Stomach (tissue), 4 donors: Measurements from ENCODE around the gene SPIN2B.

Experiments used
- CTCF ChIP-seq, 7 experiments: fragments of 450-650 bp in 4 of 7; fragments of 200-600 bp in 3 of 7; sonication (generic) in 3 of 7; IDR thresholded peaks; one replicate each; pipeline ENCODE4 v1.5.1; 2016 to 2019; ENCODE audit warnings: antibody characterized with exemption in 7 of 7, control low read depth in 2 of 7, mild to moderate bottlenecking in 1 of 7
- EP300 ChIP-seq: sonication (generic); formaldehyde crosslinking; IDR thresholded peaks from one replicate; pipeline ENCODE4 v1.6.1; 2017; ENCODE audit warnings: antibody characterized with exemption
- POLR2A ChIP-seq, 4 donors: fragments of 450-650 bp; IDR thresholded peaks; one replicate each; pipeline ENCODE4 v1.6.1; 2016; ENCODE audit warnings: antibody characterized with exemption in 4 of 4, control low read depth in 2 of 4, mild to moderate bottlenecking in 1 of 4, moderate library complexity in 1 of 4
- POLR2AphosphoS5 ChIP-seq, 3 donors: sonication (generic); formaldehyde crosslinking; IDR thresholded peaks; one replicate each; pipeline ENCODE4 v1.6.1; 2016; ENCODE audit warnings: antibody characterized with exemption in 3 of 3

GRCh38 chrX:57119416-57119815 lies 1.9 kb downstream of the SPIN2B start:
- TF ChIP-seq CTCF (IDR thresholded peaks at IDR 0.05) = no peak
- TF ChIP-seq EP300 = no peak
- no peak for TF ChIP-seq POLR2A (IDR thresholded peaks at IDR 0.05)
- no peak for TF ChIP-seq POLR2AphosphoS5 (IDR thresholded peaks at IDR 0.05)
